Measurements from ENCODE around the gene RPRM. TPM values are rescaled to one million over a fixed set of nuclear protein-coding genes. Genes with fewer than 3 reads are reported as not detected.

The RPRM gene
- total and polyA plus RNA-seq, 4 donors, result not detected

Small RNA genes within 50 kb of the gene (small RNA-seq; reads per million reads assigned to genes)
- not detected for gene RF00275

Data from liver (tissue), 5 donors.